Measurements from ENCODE around the gene GPR153. TPM values are rescaled to one million over a fixed set of nuclear protein-coding genes. Genes with fewer than 3 reads are reported as not detected.

The GPR153 gene
- polyA plus RNA-seq, 2 donors, result 2.7 to 3.9 TPM

DNA sequence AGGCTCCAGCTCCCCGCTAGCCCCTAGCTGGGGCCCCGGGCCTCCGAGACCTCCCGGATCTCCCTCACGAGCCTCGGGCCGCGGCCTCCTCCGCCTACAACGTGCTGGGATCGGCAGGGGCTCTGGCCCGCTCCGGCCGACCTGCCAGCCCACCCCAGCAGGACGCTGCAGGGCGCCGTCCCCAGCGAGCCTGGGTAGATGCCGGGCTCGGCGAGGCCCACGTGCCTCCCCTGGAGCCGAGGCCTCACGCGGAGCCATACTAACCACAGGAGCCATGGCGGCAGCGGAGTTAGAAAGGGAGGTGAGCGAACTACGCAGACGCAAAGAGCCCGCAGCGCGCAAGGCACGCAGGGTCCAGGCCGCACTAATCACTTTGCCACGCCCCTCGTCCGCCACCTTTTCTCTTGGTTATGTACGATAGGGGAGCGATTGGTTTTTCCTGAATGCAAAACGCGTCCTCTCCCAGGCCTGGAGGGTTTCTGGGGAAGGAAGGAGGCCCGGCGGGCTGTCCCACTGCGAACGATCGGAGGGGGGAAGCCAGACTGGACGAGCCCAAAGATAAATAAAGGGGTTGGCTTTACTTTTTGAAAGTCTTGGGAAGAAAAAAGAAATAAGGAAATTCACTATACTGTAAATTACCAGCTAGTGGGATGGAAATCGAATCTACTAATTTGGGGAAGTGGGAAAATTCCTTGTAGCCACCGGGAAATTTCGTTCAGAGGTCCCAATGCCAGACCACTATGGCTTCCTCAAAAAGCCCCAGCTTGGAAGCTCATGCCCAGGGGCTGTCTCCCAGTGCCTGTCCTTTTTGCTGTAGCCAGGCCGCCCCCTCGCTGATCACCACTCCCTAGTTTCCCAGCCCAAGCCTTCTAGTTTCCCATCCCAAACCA, 61.4 kb downstream of the GPR153 start, which contains the start of gene RPL22:
RPL22 (minus strand) TSS at position 298 of the 890 bp plus-strand sequence; CDS start at position 276, 22 bp downstream.
- WGBS, 2 donors, result 1 to 2% methylated on average over 53 of the region's 53 CpGs

DNA sequence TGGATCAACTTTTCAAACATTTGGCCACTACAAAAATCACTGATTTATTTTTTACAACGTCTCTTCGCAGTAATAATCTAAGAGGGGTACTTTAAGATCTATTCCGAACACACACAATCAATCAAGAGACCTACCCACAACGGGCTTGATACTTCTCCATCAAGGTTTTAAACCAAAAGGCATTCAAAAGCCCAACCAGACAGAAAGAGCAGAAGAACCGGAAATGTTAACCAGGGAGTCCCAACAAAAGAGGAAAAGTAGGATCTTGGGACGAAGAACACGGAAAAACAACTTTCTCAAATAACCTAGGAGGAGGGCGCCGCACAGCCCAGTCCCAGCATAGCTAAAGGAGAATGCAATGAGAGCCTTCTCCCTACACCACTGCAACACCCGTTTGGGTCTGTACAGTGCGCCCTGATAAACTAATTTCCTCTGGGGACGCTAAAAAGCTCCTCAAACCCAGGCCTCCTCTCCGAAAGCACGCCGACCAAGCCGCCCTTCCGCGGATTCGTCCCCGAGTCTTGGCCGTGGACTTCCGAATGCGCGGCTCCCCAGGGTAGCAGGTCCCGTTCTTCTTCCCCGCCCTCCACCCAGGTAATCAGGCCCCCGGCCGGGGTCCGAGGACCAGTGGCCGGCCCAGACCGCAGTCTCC, 62.1 kb downstream of the GPR153 start:
- H3K9me3 ChIP-seq (ENCODE audit: control insufficient read depth in 2 of 2, insufficient read depth in 1 of 2, low read depth in 1 of 2, low read length in 1 of 2), result no peaks in the 10 kb centered on the region
- H3K4me3 ChIP-seq (ENCODE audit: low read depth in 1 of 2, low read length in 2 of 2), result peak overlapping the region; percentile 96 to 100
- peak overlapping the region; percentile 71 to 89 for H3K27ac ChIP-seq (ENCODE audit: low read depth in 2 of 2, low read length in 1 of 2)
- H3K4me1 ChIP-seq (ENCODE audit: control insufficient read depth in 2 of 2, insufficient read depth in 2 of 2, low read length in 1 of 2), result peaks cover 2 to 5% of the 10 kb centered on the region in 2 donors
- WGBS, 2 donors, result 0 to 2% methylated on average over 31 of the region's 31 CpGs
- no peaks in the 10 kb centered on the region for H3K27me3 ChIP-seq (ENCODE audit: control insufficient read depth in 1 of 2, insufficient read depth in 2 of 2, low read length in 2 of 2)
- H3K36me3 ChIP-seq (ENCODE audit: control insufficient read depth in 2 of 2, insufficient read depth in 2 of 2, low read length in 1 of 2), result peaks cover 0 to 6% of the 10 kb centered on the region in 2 donors

More for the DNA sequence above, 61.4 kb downstream of the GPR153 start, which contains the start of gene RPL22:
- H3K4me1 ChIP-seq (ENCODE audit: control insufficient read depth in 2 of 2, insufficient read depth in 2 of 2, low read length in 1 of 2), result peaks cover 2 to 5% of the 10 kb centered on the region in 2 donors
- H3K4me3 ChIP-seq (ENCODE audit: low read depth in 1 of 2, low read length in 2 of 2), result peak within 1 kb of the TSS; percentile 96 to 100
- peak within 1 kb of the TSS; percentile 71 to 89 for H3K27ac ChIP-seq (ENCODE audit: low read depth in 2 of 2, low read length in 1 of 2)
- H3K9me3 ChIP-seq (ENCODE audit: control insufficient read depth in 2 of 2, insufficient read depth in 1 of 2, low read depth in 1 of 2, low read length in 1 of 2), result no peaks in the 10 kb centered on the region
- no peaks in the 10 kb centered on the region for H3K27me3 ChIP-seq (ENCODE audit: control insufficient read depth in 1 of 2, insufficient read depth in 2 of 2, low read length in 2 of 2)
- H3K36me3 ChIP-seq (ENCODE audit: control insufficient read depth in 2 of 2, insufficient read depth in 2 of 2, low read length in 1 of 2), result peaks cover 0 to 1% of the 10 kb centered on the region in 2 donors

DNA sequence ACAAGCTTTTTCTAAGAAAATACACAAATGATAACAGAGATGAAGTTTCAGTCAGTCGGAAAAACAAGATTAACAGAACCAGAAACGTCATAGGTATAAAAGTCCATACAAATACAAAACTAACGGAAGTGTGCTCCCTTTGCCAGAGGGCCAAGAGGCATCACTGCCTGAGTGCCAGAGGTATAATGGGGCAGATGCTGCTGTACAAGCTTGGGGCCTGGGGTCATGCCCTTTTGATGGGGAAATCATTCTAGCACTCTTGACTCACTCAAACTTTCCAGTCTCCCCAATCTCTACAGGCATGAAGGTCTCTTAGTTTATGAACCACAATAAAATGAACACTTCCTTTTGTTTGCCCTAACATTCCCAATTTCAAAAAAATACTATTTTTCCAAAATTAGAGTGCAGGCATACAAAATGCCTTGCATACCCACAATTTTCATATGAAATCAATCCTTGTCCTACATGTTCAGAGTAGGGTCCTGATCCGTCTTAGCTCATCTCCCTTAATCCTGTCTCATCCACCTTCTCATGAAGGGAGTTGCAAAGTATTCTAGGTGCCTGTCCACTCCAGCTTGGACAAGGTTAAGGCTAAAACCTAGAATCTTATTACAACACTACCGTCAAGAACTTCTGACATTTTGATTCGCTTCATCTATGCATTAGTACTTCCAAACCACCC, 63.0 kb downstream of the GPR153 start:
- H3K27me3 ChIP-seq (ENCODE audit: control insufficient read depth in 1 of 2, insufficient read depth in 2 of 2, low read length in 2 of 2), result no peaks in the 10 kb centered on the region
- WGBS, 2 donors, result 50% methylated on average over 6 of the region's 6 CpGs
- peaks cover 0 to 10% of the 10 kb centered on the region in 2 donors for H3K36me3 ChIP-seq (ENCODE audit: control insufficient read depth in 2 of 2, insufficient read depth in 2 of 2, low read length in 1 of 2)
- H3K4me1 ChIP-seq (ENCODE audit: control insufficient read depth in 2 of 2, insufficient read depth in 2 of 2, low read length in 1 of 2), result peaks cover 2 to 5% of the 10 kb centered on the region in 2 donors
- H3K27ac ChIP-seq (ENCODE audit: low read depth in 2 of 2, low read length in 1 of 2), result no peak overlapping the region
- peak overlapping the region; percentile 17 to 100 for H3K4me3 ChIP-seq (ENCODE audit: low read depth in 1 of 2, low read length in 2 of 2)
- no peaks in the 10 kb centered on the region for H3K9me3 ChIP-seq (ENCODE audit: control insufficient read depth in 2 of 2, insufficient read depth in 1 of 2, low read depth in 1 of 2, low read length in 1 of 2)

Other genes starting within 250 kb of the GPR153 start
- 1 to 10 TPM; 2.2 to 2.8 TPM for gene KCNAB2, start 215.2 kb downstream of the GPR153 start, polyA plus RNA-seq
- gene CHD5, start 80.8 kb downstream of the GPR153 start, polyA plus RNA-seq, result under 1 TPM; 0.16 to 0.26 TPM
- gene RPL22, start 61.5 kb downstream of the GPR153 start, polyA plus RNA-seq, result 100 to 1,000 TPM; 360 to 588 TPM
- gene RNF207, start 55.0 kb downstream of the GPR153 start, polyA plus RNA-seq, result 10 to 100 TPM; 17.0 to 68.0 TPM
- gene ICMT, start 25.1 kb downstream of the GPR153 start, polyA plus RNA-seq, result 10 to 100 TPM; 16.3 to 27.1 TPM
- not detected for gene HES3, start 16.9 kb downstream of the GPR153 start, polyA plus RNA-seq
- gene ACOT7, start 132.7 kb upstream of the GPR153 start, polyA plus RNA-seq, result 10 to 100 TPM; 12.3 to 39.7 TPM
- gene HES2, start 158.8 kb upstream of the GPR153 start, polyA plus RNA-seq, result 10 to 100 TPM; 34.2 to 34.3 TPM
- gene ESPN, start 163.7 kb upstream of the GPR153 start, polyA plus RNA-seq, result 10 to 100 TPM; 21.6 to 46.5 TPM
- 10 to 100 TPM; 23.9 to 53.9 TPM for gene TNFRSF25, start 205.1 kb upstream of the GPR153 start, polyA plus RNA-seq
- gene PLEKHG5, start 230.6 kb upstream of the GPR153 start, polyA plus RNA-seq, result 10 to 100 TPM; 18.5 to 28.0 TPM